Retinal pigment epithelial cell (primary cell): ENCODE measurements around the gene ITGAD.

ENCODE experiments used
- DNase-seq: peaks from one replicate; pipeline ENCODE4 v3.0.0-alpha.2; 2010; ENCODE audit warnings: low read depth
- H3K4me3 ChIP-seq: 2 replicates; pipeline ENCODE4 v1.5.1; 2011; ENCODE audit warnings: mild to moderate bottlenecking, low read length, control low read depth, moderate library complexity
- TF ChIP-seq, protein P1 (sequence below): conservative IDR thresholded peaks from 2 replicates; pipeline ENCODE4 v1.5.1; 2011; ENCODE audit warnings: low read depth, low read length, control low read depth, inconsistent platforms

Gene ITGAD

DNA sequence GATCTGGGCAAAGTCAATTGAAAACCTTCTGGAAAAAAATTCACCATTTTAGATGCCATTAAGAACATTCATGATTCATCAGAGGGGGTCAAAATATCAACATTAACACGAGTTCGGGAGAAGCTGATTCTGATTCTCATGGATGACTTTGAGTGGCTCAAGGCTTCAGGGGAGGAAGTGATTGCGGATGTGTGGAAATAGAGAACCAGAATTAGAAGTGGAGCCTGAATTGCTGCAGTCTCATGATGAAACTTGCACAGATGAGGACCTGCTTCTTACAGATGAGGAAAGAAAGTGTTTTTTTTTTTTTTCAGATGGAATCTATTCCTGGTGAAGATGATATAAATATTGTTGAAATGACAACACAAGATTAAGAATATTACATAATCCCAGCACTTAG lies 25.3 kb upstream of the ITGAD start:
- no peak overlapping the region for H3K4me3 ChIP-seq
- TF ChIP-seq, protein P1, sequence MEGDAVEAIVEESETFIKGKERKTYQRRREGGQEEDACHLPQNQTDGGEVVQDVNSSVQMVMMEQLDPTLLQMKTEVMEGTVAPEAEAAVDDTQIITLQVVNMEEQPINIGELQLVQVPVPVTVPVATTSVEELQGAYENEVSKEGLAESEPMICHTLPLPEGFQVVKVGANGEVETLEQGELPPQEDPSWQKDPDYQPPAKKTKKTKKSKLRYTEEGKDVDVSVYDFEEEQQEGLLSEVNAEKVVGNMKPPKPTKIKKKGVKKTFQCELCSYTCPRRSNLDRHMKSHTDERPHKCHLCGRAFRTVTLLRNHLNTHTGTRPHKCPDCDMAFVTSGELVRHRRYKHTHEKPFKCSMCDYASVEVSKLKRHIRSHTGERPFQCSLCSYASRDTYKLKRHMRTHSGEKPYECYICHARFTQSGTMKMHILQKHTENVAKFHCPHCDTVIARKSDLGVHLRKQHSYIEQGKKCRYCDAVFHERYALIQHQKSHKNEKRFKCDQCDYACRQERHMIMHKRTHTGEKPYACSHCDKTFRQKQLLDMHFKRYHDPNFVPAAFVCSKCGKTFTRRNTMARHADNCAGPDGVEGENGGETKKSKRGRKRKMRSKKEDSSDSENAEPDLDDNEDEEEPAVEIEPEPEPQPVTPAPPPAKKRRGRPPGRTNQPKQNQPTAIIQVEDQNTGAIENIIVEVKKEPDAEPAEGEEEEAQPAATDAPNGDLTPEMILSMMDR, result no peak

DNA sequence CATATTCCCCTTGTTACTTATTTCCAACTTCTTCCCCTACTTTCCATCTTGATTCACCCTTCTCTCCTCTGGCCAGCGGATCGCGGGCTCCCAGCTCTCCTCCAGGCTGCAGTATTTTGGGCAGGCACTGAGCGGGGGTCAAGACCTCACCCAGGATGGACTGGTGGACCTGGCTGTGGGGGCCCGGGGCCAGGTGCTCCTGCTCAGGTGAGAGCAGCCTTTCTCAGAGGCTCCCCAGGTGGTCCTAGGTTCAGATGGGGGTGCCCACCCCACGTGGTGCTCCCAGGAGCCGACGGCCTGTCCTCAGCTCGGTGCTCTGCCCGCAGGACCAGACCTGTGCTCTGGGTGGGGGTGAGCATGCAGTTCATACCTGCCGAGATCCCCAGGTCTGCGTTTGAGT lies 22.1 kb upstream of the ITGAD start:
- no peak overlapping the region for H3K4me3 ChIP-seq
- DNase-seq, result no peak
- TF ChIP-seq, protein P1, result no peak

More for the DNA sequence above, 25.3 kb upstream of the ITGAD start:
- DNase-seq, result no peak

DNA sequence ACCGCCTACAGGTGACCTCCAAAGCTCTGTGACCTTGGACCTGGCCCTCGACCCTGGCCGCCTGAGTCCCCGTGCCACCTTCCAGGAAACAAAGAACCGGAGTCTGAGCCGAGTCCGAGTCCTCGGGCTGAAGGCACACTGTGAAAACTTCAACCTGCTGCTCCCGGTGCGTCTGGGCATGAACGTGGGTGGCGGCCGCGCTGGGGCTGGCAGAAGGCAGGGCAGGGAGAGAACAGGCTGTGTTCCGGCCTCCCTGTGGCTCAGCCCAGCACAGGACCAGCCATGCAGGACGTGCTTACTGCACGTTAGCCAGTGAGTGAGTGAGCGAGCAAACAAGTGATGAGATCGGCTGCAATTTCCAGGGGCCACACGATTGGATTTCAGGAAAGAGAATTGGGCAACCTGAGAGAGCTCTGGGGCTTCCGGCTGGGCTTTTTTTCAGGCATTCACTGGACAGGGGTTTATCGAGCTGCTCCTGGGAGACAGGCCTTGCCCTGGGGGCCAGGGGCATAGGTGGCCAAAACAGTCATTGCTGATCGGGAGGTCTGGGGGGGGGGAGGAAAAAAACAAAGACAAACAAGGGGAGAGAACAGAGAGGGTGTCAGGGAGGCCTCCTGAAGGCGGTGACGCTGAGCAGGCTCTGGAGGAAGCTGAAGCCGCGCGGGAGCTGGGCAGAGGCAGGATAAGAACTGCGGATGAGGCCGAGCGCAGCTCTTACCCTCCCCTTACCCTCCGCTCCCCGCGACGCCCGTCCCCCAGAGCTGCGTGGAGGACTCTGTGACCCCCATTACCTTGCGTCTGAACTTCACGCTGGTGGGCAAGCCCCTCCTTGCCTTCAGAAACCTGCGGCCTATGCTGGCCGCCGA lies 21.3 kb upstream of the ITGAD start:
- TF ChIP-seq, protein P1, result no peak
- no peak for DNase-seq
- no peak overlapping the region for H3K4me3 ChIP-seq

DNA sequence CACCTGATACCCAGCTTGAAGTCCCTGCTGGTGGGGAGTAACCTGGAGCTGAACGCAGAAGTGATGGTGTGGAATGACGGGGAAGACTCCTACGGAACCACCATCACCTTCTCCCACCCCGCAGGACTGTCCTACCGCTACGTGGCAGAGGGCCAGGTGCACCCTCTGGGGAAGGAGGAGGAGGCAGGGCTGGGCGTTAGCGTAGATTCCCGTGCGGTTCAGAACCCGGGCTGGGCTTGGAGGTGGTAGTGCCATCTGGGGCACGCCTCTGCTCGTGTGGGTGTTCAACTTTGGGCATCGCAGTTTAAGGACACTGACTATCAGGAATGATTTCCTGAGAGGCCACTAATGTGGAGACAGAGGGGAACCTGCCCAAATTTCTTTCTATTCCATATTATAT lies 19.9 kb upstream of the ITGAD start:
- H3K4me3 ChIP-seq, result no peak overlapping the region
- TF ChIP-seq, protein P1, result no peak
- no peak for DNase-seq

DNA sequence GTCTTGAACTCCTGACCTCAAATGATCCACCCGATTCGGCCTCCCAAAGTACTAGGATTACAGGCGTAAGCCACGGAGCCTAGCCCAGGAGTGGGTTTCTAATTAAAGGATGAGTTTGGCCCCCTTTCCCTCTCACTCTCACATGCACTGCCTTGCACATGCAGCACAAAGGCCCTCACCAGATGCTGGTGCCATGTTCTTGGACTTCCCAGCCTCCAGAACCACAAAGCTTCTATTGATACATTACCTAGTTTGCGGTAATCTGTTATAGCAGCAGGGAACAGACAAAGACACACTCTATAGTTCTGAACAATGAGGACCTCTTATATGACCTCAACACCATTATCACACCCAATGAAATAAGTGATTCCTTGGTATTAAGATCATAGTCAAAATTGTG lies 17.9 kb upstream of the ITGAD start:
- no peak for DNase-seq
- TF ChIP-seq, protein P1, result no peak
- H3K4me3 ChIP-seq, result no peak overlapping the region

DNA sequence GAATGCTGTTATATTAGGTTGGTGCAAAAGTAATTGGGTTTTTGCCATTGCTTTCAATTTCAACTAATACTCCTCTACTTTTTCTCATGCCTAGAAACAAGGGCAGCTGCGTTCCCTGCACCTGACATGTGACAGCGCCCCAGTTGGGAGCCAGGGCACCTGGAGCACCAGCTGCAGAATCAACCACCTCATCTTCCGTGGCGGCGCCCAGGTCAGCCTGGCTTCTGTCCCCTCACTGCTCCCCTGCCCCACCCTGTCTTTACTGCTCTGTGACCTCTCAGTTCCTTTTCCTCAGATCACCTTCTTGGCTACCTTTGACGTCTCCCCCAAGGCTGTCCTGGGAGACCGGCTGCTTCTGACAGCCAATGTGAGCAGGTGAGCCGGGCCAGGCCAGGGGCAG lies 16.4 kb upstream of the ITGAD start:
- TF ChIP-seq, protein P1, result no peak
- no peak overlapping the region for H3K4me3 ChIP-seq
- DNase-seq, result no peak

DNA sequence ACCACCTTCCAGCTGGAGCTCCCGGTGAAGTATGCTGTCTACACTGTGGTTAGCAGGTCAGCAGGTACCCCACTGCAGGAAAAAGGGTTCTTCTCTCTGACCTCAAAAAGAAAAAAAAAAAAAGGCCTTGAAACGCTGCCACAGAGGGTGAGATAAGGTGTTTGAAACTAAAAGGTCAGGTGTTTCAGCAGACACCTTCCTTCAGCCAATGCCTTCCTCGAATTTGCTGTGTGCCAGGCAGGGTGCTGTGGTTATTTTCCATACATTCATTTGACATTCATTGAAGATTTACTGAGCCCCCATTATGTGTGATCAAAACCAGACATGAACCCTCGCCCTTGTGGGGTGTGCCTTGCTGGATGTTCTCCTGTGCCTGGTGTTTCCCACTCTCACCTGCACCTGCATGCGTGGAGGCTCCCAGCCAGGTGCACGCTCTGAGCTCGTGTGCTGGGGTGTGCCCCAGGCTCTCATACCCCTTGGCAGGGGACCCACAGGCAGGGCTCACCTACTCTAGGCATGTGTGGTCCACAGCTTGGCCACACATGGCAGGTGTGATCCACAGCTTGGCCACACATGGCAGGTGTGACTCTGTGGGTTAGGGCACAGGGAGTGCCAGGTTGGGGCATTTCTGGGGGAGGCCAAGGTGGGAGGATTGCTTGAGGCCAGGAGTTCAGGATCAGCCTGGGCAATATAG lies 15.8 kb upstream of the ITGAD start:
- TF ChIP-seq, protein P1, result no peak
- no peak overlapping the region for H3K4me3 ChIP-seq
- no peak for DNase-seq
